GM10266 (cell line): ENCODE results near the gene ZSCAN31.

Experiments used
- DNase-seq: peaks from one replicate; pipeline ENCODE4 v3.0.0; 2012; ENCODE audit errors: extremely low spot score
- TF ChIP-seq, protein P1 (sequence below): IDR thresholded peaks from 2 replicates; pipeline ENCODE4 v1.5.1; 2012; ENCODE audit warnings: mild to moderate bottlenecking, low read depth; ENCODE audit not compliant: control insufficient read depth, insufficient read depth; ENCODE audit errors: missing control alignments

The ZSCAN31 gene

DNA sequence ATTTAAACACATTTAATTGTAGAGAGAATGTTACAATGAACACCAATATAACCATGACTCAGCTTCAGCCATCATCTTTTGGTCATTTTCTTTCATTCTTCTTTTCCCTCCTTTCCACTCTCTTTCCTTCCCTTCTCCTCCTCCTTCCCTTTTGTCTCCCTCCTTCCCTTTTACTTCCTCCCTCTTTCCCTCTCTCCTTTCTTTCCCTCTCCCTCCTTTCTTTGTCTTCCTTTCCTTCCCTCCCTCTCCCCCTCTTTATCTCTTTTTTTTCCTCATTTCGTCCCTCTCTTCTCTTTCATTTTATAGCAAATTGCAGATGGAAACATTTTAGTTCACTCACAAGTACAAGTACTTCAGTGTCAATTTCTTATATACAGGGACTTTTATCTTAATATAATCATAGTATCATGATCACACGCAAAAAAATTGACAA is 15.6 kb upstream of the ZSCAN31 start:
- no peak for DNase-seq
- TF ChIP-seq, protein P1, sequence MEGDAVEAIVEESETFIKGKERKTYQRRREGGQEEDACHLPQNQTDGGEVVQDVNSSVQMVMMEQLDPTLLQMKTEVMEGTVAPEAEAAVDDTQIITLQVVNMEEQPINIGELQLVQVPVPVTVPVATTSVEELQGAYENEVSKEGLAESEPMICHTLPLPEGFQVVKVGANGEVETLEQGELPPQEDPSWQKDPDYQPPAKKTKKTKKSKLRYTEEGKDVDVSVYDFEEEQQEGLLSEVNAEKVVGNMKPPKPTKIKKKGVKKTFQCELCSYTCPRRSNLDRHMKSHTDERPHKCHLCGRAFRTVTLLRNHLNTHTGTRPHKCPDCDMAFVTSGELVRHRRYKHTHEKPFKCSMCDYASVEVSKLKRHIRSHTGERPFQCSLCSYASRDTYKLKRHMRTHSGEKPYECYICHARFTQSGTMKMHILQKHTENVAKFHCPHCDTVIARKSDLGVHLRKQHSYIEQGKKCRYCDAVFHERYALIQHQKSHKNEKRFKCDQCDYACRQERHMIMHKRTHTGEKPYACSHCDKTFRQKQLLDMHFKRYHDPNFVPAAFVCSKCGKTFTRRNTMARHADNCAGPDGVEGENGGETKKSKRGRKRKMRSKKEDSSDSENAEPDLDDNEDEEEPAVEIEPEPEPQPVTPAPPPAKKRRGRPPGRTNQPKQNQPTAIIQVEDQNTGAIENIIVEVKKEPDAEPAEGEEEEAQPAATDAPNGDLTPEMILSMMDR: no peak

DNA sequence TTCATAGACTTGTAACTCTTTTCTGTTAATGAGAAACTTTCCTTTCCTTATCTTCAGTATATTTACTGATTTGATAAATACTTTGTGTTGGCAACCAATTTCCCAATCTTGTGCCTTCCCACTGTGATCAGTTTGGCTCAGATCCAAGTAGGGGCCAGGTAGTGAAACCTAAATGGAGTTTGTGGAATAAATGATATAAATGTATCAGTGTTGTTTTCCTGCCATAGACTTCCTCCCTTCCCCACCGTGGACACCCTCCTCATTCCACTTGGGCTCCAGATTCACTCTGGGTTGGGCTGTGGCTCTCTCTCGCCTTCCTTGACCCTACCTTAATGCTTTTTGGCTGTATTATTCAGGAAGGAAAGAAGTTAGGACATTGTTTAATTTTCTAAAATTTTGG is 15.1 kb upstream of the ZSCAN31 start:
- TF ChIP-seq, protein P1: no peak
- no peak for DNase-seq

DNA sequence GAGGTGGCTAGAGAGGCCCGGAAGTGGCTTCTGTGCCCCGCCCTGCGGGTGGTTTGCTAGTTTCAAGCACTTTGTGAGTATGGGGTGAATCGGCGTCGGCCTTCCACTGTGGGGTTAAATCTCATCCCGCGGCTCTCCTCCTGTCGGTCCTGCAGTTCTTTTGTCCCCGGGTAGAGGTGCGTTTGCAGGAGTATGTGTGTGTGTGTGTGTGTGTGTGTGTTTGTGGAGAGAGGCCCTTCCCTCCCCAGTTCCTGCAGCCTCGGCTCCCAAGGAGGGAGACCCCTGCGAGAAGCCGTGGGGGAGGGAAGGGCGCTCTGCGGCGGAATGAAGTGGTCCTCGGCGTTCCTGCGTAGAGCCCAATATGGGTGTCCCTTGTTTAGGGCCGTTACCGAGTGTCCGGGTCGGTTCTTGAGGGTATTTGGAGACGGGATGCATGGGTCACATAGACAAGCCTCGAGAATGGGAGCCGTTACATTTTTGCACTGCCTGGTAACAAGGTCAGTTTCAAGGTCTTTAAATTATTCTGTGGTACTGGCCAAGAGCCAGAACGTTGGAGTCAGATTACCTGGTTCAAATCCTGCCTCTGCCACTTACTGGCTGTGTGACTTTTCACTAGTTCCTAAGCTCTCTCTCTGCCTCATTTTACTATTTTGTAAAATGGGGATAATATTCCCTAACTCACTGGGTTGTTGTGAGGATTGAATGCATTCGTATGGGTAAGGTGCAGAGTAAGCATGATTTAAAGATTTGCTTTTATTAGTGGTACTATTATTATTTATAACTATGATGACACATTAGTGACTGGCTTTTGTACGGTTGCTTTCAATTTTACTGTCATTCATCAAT is 14.2 kb upstream of the ZSCAN31 start, which contains the start of gene ZKSCAN3:
Gene ZKSCAN3, plus strand, starts transcription at position 56 of the 846 bp plus-strand sequence. CDS start 9,640 bp downstream, outside the sequence.
- TF ChIP-seq, protein P1: no peak
- peak; percentile 80 for DNase-seq

DNA sequence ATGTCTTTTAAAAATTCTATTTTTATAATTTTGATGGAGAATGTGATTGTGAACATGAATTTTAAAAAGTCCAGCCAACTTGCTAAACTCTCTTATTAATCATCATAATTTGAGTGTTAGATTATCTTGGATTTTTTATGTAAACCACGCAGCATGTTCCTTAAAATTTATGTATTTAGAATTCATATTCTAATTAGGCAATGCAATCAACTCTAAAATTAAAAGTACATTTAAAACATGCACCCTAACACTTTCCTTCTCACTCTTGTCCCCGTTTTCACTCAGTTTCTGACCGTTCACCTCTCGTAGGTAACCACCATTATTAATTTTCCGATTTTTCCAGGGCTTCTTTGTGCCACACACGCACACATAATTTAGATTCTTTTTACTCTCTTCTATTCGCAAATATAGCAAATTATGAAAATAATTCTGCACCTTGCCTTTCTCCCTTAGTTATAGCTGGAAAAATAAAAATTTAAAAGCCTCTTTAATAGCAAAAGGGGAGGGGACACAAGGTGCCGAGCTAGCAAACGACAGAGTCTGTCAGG is 13.5 kb upstream of the ZSCAN31 start:
- TF ChIP-seq, protein P1: no peak

DNA sequence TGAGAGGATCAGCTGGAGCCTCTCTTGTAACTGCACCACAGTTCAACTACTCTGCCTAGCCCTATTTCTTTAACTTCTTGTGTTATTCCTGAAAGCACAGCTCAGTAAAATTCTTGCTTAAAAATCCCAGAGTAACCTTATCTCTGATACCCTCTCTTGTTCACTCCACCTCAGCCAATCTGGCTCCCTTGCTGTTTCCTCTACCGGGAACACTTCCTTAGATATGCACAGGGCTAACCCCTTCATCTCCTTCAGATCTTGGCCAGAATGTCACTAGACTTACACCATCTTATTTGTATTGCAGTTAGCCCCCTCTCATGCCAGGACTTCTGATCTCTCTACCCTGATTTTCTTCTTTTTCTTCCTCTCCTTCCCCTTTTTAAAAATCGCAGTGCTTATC is 11.2 kb upstream of the ZSCAN31 start:
- DNase-seq: no peak
- TF ChIP-seq, protein P1: no peak

More for the DNA sequence above, 13.5 kb upstream of the ZSCAN31 start:
- no peak for DNase-seq

DNA sequence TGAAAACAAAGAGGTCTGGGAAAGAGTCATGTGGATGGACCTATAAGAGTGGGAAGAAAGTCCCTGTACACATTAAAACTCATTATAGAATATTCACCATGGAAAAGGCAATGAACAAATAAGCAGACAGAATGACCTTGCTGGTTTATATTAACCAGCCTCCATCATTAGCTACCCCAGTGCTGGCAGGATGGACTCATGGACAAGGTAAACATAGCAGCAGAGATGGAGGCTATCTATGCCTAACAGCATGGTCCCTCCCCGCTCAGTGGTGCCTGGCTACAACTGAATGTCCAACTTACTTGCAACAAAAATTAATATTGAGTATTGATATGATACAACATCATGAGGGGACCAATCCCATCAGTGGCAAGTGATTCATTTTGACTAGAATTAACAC is 9.3 kb upstream of the ZSCAN31 start:
- no peak for DNase-seq
- TF ChIP-seq, protein P1: no peak
